ENCODE data around the gene GIT2.

GIT2 gene

GRCh38 chr12:109959411-109960093, 36.6 kb downstream of the GIT2 start:
- TF ChIP-seq CTCF (IDR thresholded peaks at IDR 0.05; ENCODE audit: low read depth, low read length, poor library complexity, severe bottlenecking) (no peak), EZH2phosphoT487 (IDR thresholded peaks at IDR 0.05; ENCODE audit: borderline replicate concordance, low read length) (no peak)
- no peak overlapping the region for H3K4me3 ChIP-seq (ENCODE audit: low read length)

GRCh38 chr12:109958374-109958773, 37.8 kb downstream of the GIT2 start:
- H3K4me2 ChIP-seq (ENCODE audit: low read length), result no peak overlapping the region
- no peaks in the 10 kb centered on the region for H3F3A ChIP-seq (ENCODE audit: control insufficient read depth, insufficient read depth)
- H3K9me3 ChIP-seq (ENCODE audit: control insufficient read depth, insufficient read depth, low read length), result no peaks in the 10 kb centered on the region
- no peaks in the 10 kb centered on the region for H3K79me2 ChIP-seq (ENCODE audit: control insufficient read depth, low read length)
- no peaks in the 10 kb centered on the region for H3K27me3 ChIP-seq (ENCODE audit: control insufficient read depth, low read length)
- H3K4me1 ChIP-seq (ENCODE audit: control insufficient read depth, low read length), result no peaks in the 10 kb centered on the region
- no peaks in the 10 kb centered on the region for H4K20me1 ChIP-seq (ENCODE audit: control insufficient read depth, insufficient read depth, low read depth, low read length)
- H3K9me2 ChIP-seq (replicated peaks; ENCODE audit: control insufficient read depth, low read length), result no peaks in the 10 kb centered on the region
- no peak overlapping the region for H3K27ac ChIP-seq (ENCODE audit: low read depth, low read length)
- TF ChIP-seq CTCF (IDR thresholded peaks at IDR 0.05; ENCODE audit: low read depth, low read length, poor library complexity, severe bottlenecking) (no peak), EZH2phosphoT487 (IDR thresholded peaks at IDR 0.05; ENCODE audit: borderline replicate concordance, low read length) (no peak)
- peaks cover 75% of the 10 kb centered on the region for H3K36me3 ChIP-seq (ENCODE audit: control insufficient read depth, low read length)
- no peak overlapping the region for H3K4me3 ChIP-seq (ENCODE audit: low read length)

More at GRCh38 chr12:109959411-109960093, 36.6 kb downstream of the GIT2 start:
- Histone ChIP-seq H3K27me3 (ENCODE audit: control insufficient read depth, low read length) (no peaks in the 10 kb centered on the region), H3K9me3 (ENCODE audit: control insufficient read depth, insufficient read depth, low read length) (no peaks in the 10 kb centered on the region), H3F3A (ENCODE audit: control insufficient read depth, insufficient read depth) (no peaks in the 10 kb centered on the region), H3K4me2 (ENCODE audit: low read length) (no peak overlapping the region), H3K27ac (ENCODE audit: low read depth, low read length) (no peak overlapping the region), H3K4me1 (ENCODE audit: control insufficient read depth, low read length) (no peaks in the 10 kb centered on the region), H3K79me2 (ENCODE audit: control insufficient read depth, low read length) (no peaks in the 10 kb centered on the region), H3K9me2 (replicated peaks; ENCODE audit: control insufficient read depth, low read length) (no peaks in the 10 kb centered on the region), H4K20me1 (ENCODE audit: control insufficient read depth, insufficient read depth, low read depth, low read length) (no peaks in the 10 kb centered on the region), H3K36me3 (ENCODE audit: control insufficient read depth, low read length) (peaks cover 77% of the 10 kb centered on the region)

GRCh38 chr12:109953656-109954055, 42.5 kb downstream of the GIT2 start:
- Histone ChIP-seq H3K27ac (ENCODE audit: low read depth, low read length) (no peak overlapping the region), H3K36me3 (ENCODE audit: control insufficient read depth, low read length) (peaks cover 75% of the 10 kb centered on the region), H3K9me3 (ENCODE audit: control insufficient read depth, insufficient read depth, low read length) (no peaks in the 10 kb centered on the region), H3K4me2 (ENCODE audit: low read length) (no peak overlapping the region), H4K20me1 (ENCODE audit: control insufficient read depth, insufficient read depth, low read depth, low read length) (0 out of 2 replicates have a peak, but pooled peaks cover 3% of the 10 kb centered on the region), H3K4me1 (ENCODE audit: control insufficient read depth, low read length) (0 out of 2 replicates have a peak, but pooled peaks cover 4% of the 10 kb centered on the region), H3K9me2 (replicated peaks; ENCODE audit: control insufficient read depth, low read length) (no peaks in the 10 kb centered on the region), H3K4me3 (ENCODE audit: low read length) (no peak overlapping the region), H3K27me3 (ENCODE audit: control insufficient read depth, low read length) (no peaks in the 10 kb centered on the region), H3F3A (ENCODE audit: control insufficient read depth, insufficient read depth) (0 out of 2 replicates have a peak, but pooled peaks cover 5% of the 10 kb centered on the region), H3K79me2 (ENCODE audit: control insufficient read depth, low read length) (no peaks in the 10 kb centered on the region)
- TF ChIP-seq EZH2phosphoT487 (IDR thresholded peaks at IDR 0.05; ENCODE audit: borderline replicate concordance, low read length) (no peak), CTCF (IDR thresholded peaks at IDR 0.05; ENCODE audit: low read depth, low read length, poor library complexity, severe bottlenecking) (no peak)
